LNCAP (cell line): ENCODE data around the gene CCDC54.

Experiments used
- TF ChIP-seq, protein P1 (sequence below): fragments of 450-650 bp; IDR thresholded peaks from 2 replicates; pipeline ENCODE4 v1.5.1; 2017; ENCODE audit warnings: mild to moderate bottlenecking

CCDC54 gene

GRCh38 chr3:107395066-107395465 is 17.8 kb downstream of the CCDC54 start:
- TF ChIP-seq, protein P1, sequence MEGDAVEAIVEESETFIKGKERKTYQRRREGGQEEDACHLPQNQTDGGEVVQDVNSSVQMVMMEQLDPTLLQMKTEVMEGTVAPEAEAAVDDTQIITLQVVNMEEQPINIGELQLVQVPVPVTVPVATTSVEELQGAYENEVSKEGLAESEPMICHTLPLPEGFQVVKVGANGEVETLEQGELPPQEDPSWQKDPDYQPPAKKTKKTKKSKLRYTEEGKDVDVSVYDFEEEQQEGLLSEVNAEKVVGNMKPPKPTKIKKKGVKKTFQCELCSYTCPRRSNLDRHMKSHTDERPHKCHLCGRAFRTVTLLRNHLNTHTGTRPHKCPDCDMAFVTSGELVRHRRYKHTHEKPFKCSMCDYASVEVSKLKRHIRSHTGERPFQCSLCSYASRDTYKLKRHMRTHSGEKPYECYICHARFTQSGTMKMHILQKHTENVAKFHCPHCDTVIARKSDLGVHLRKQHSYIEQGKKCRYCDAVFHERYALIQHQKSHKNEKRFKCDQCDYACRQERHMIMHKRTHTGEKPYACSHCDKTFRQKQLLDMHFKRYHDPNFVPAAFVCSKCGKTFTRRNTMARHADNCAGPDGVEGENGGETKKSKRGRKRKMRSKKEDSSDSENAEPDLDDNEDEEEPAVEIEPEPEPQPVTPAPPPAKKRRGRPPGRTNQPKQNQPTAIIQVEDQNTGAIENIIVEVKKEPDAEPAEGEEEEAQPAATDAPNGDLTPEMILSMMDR = no peak

DNA sequence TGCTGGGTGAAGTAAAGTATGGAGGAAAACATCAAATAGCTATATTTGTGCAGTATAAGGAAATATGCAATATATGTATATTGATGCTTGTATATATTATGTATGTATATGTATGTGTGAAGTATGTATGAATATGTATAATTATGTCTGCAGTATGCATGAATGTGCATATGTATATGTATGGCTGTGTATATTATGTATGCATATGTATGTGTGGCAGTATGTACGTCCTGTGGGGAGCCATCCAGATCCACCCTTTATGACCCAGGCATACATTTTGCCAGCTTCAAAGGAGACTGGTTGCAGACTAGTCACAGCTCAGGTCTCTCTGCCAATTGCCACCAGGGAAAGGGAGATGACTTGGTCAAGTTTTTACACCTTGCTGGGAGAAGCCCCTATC is 24.1 kb downstream of the CCDC54 start:
- TF ChIP-seq, protein P1 = no peak

GRCh38 chr3:107402214-107402613 is 25.0 kb downstream of the CCDC54 start:
- TF ChIP-seq, protein P1 = no peak

- TF ChIP-seq, protein P1 = no peak
Observed at GRCh38 chr3:107404727-107405469, 27.7 kb downstream of the CCDC54 start.

DNA sequence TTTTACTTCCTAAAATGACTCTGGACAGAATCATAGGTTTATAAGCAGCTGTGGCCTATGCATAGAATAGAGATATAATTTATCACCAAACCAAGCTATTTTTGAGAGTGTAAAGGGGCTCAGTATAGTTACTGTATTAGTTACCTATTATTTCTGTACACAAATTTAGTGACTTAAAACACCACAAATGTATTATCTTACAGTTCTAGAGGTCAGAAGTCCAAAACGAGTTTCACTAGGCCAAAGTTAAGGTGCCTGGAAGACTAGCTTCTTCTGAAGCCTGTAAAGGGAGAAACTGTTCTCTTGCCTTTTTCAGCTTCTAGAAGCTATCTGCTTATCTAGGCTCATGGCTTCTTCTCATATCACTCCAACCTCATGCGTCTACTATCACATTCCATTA is 30.1 kb downstream of the CCDC54 start:
- TF ChIP-seq, protein P1 = no peak

DNA sequence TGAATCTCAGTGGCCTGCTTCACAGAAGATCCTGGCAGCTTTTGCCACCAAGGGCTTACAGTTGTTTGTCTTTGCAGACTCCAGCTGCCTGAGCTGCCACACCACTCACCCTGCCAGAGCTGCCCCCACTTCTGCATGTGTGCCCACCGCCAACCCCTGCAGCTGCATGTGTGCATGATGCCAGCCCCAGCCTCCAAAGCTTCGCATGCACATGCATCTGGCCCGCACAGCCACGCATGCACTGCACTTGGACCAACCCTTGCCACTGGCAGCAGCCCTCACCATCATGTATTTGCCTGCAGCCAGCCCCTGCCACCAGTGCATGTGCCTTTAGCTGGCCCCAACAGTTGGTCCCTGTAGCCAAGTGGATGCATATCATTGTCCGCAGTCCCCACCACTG is 31.3 kb downstream of the CCDC54 start:
- TF ChIP-seq, protein P1 = no peak

GRCh38 chr3:107409365-107409764 is 32.1 kb downstream of the CCDC54 start:
- TF ChIP-seq, protein P1 = no peak

DNA sequence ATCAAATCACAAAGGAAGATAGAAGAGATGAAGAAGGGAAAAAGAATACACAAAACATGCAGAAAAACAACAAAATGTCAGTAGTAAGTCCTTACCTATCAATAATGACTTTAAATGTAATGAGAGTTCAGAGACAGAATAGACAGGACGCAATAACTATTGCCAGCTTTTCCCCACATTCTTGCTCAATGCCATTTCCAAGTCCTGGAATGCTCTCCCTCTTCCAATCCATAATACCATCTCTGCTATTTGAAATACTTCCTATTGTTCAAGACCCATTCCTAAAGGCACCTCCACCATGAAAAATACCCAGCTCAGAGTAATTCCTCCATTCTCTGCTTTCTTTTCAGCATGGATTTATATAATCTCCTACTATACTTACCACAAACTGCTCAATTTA is 33.4 kb downstream of the CCDC54 start:
- TF ChIP-seq, protein P1 = no peak
